GM12878 (cell line): ENCODE data around the gene C16orf74. TPM values are rescaled to one million over a fixed set of nuclear protein-coding genes. Genes with fewer than 3 reads are reported as not detected.

ENCODE experiments used
- ATAC-seq: fragments of 200-7000 bp; cut with Tn5 transposase; 3 replicates; pipeline ENCODE4 v1.9.1; 2020; ENCODE audit warnings: mild to moderate bottlenecking, moderate library complexity
- BruUV-seq: library from RNA; stranded (reverse); fragments of 400-500 nt; replicated peaks from 2 replicates; lab custom pipeline; 2021; lab: Mats Ljungman, UMichigan
- CTCF ChIA-PET: fragments of 300-600 bp; sonication (Branson Sonifier 250); formaldehyde crosslinking; extraction: SDS; loops from one replicate; lab custom pipeline; 2021; ENCODE audit warnings: inconsistent platforms; lab: Yijun Ruan, JAX
- POLR2A ChIA-PET: fragments of 350-600 bp; formaldehyde crosslinking; extraction: SDS; loops from one replicate; lab custom pipeline; 2021; ENCODE audit warnings: inconsistent platforms; lab: Charles Lee
- RAD21 ChIA-PET: fragments of 300-600 bp; sonication (Branson Sonifier 250); formaldehyde crosslinking; loops from one replicate; lab custom pipeline; 2023; ENCODE audit warnings: antibody characterized with exemption; ENCODE audit not compliant: unreplicated experiment; lab: Charles Lee
- SMC1A ChIA-PET: fragments of 300-600 bp; sonication (Branson Sonifier 250); formaldehyde crosslinking; loops from one replicate; lab custom pipeline; 2023; ENCODE audit not compliant: unreplicated experiment, uncharacterized antibody; lab: Charles Lee
- DNase-seq: peaks from one replicate; pipeline ENCODE4 v3.0.0-alpha.2; 2011; ENCODE audit warnings: low read depth, low spot score
- FAIRE-seq: peaks from 3 replicates; lab custom pipeline; 2011; peaks lifted over from hg19 to GRCh38; lab: Jason Lieb, UNC
- H2AFZ ChIP-seq: 2 replicates; pipeline ENCODE4 v1.6.0; 2011; ENCODE audit warnings: low read depth, low read length, control low read depth; ENCODE audit not compliant: control insufficient read depth
- H3K27ac ChIP-seq: 2 replicates; pipeline ENCODE4 v1.5.1; 2011; ENCODE audit warnings: control low read depth; ENCODE audit not compliant: control insufficient read depth, insufficient read depth
- H3K27me3 ChIP-seq, 2 experiments: replicated peaks in 1 of 2; 2 replicates each; pipeline versions ENCODE4 v1.6.0 to v1.6.1; 2011; ENCODE audit warnings: low read length in 1 of 2; ENCODE audit not compliant: control insufficient read depth in 2 of 2, insufficient read depth in 2 of 2
- H3K36me3 ChIP-seq, 2 experiments: 2 replicates each; pipeline ENCODE4 v1.5.1; 2011; ENCODE audit warnings: low read length in 1 of 2; ENCODE audit not compliant: control insufficient read depth in 2 of 2, insufficient read depth in 2 of 2
- H3K4me1 ChIP-seq: 2 replicates; pipeline ENCODE4 v1.6.1; 2011; ENCODE audit warnings: mild to moderate bottlenecking, low read length, moderate library complexity, mixed read lengths; ENCODE audit not compliant: control insufficient read depth, insufficient read depth
- H3K4me2 ChIP-seq: 2 replicates; pipeline ENCODE4 v1.6.0; 2011; ENCODE audit warnings: control low read depth; ENCODE audit not compliant: control insufficient read depth, insufficient read depth
- H3K4me3 ChIP-seq: fragments of 200-600 bp; sonication (generic); 2 replicates; pipeline ENCODE4 v1.5.1; 2016
- H3K79me2 ChIP-seq: 2 replicates; pipeline ENCODE4 v1.6.0; 2011; ENCODE audit warnings: low read length; ENCODE audit not compliant: control insufficient read depth, insufficient read depth
- H3K9ac ChIP-seq: 2 replicates; pipeline ENCODE4 v1.8.0; 2011; ENCODE audit warnings: low read length, control low read depth, mixed read lengths; ENCODE audit not compliant: control insufficient read depth, insufficient read depth
- H3K9me3 ChIP-seq: replicated peaks from 3 replicates; pipeline ENCODE4 v1.5.1; 2011; ENCODE audit warnings: mild to moderate bottlenecking, low read length; ENCODE audit not compliant: control insufficient read depth, insufficient read depth
- H4K20me1 ChIP-seq: 2 replicates; pipeline ENCODE4 v1.6.0; 2011; ENCODE audit not compliant: control insufficient read depth, insufficient read depth
- CHD1 ChIP-seq: IDR thresholded peaks from 2 replicates; pipeline ENCODE4 v1.6.1; 2012; ENCODE audit warnings: low read depth, low read length, improper control_type of control experiment
- CHD2 ChIP-seq: IDR thresholded peaks from 2 replicates; pipeline ENCODE4 v1.6.1; 2011; ENCODE audit warnings: low read depth, low read length, improper control_type of control experiment, borderline replicate concordance
- EZH2 ChIP-seq: IDR thresholded peaks from 2 replicates; pipeline ENCODE4 v1.6.1; 2012; ENCODE audit warnings: low read depth, mild to moderate bottlenecking, control low read depth, inconsistent platforms, low read length, borderline replicate concordance; ENCODE audit not compliant: control insufficient read depth
- IKZF1 ChIP-seq: fragments of 450-650 bp; conservative IDR thresholded peaks from 2 replicates; pipeline ENCODE4 v1.6.1; 2017; ENCODE audit warnings: antibody characterized with exemption, mild to moderate bottlenecking
- KAT2A ChIP-seq: conservative IDR thresholded peaks from 2 replicates; pipeline ENCODE4 v1.6.1; 2011; ENCODE audit warnings: low read depth, low read length; ENCODE audit not compliant: control insufficient read depth
- KDM1A ChIP-seq: fragments of 200-600 bp; sonication (generic); IDR thresholded peaks from 2 replicates; pipeline ENCODE4 v1.6.1; 2016; ENCODE audit warnings: borderline replicate concordance
- MXI1 ChIP-seq: fragments of 150-350 bp; IDR thresholded peaks from 2 replicates; pipeline ENCODE4 v1.6.1; 2011; ENCODE audit warnings: low read depth, mild to moderate bottlenecking, inconsistent platforms, low read length, improper control_type of control experiment
- NR2F1 ChIP-seq: fragments of 450-650 bp; conservative IDR thresholded peaks from 2 replicates; pipeline ENCODE4 v1.6.1; 2017; ENCODE audit warnings: mild to moderate bottlenecking
- PAX5 ChIP-seq: IDR thresholded peaks from 2 replicates; pipeline ENCODE4 v1.6.1; 2011; ENCODE audit warnings: low read depth, low read length, borderline replicate concordance
- RAD21 ChIP-seq: IDR thresholded peaks from 2 replicates; pipeline ENCODE4 v1.6.1; 2011; ENCODE audit warnings: mild to moderate bottlenecking, low read depth, low read length, moderate library complexity; ENCODE audit not compliant: insufficient read depth
- RUNX3 ChIP-seq: IDR thresholded peaks from 2 replicates; pipeline ENCODE4 v1.6.1; 2012; ENCODE audit warnings: low read length, inconsistent platforms
- SMC3 ChIP-seq: IDR thresholded peaks from 2 replicates; pipeline ENCODE4 v1.6.1; 2011; ENCODE audit warnings: low read length, improper control_type of control experiment, borderline replicate concordance
- WRNIP1 ChIP-seq: IDR thresholded peaks from 2 replicates; pipeline ENCODE4 v1.6.1; 2011; ENCODE audit warnings: low read depth, low read length, improper control_type of control experiment, borderline replicate concordance
- WGBS: methylation state at CpG from one replicate; pipeline ENCODE4 v1.1.6; 2016; ENCODE audit warnings: low lambda C conversion rate; ENCODE audit not compliant: insufficient replicate concordance, insufficient coverage; ENCODE audit errors: missing lambda C conversion rate; 5-methylcytosine and 5-hydroxymethylcytosine counted together
- in situ Hi-C: fragments of 300-500 bp; cut with MboI; formaldehyde crosslinking; loops from 9 replicates; pipeline ENCODE4 v1.14.3; 2018; ENCODE audit warnings: mixed read lengths
- intact Hi-C: fragments of 100-400 bp; cut with micrococcal nuclease; formaldehyde crosslinking; loops from one replicate; pipeline ENCODE4 v1.14.2; 2022; ENCODE audit not compliant: unreplicated experiment
- polyA plus RNA-seq, 11 experiments: library from polyadenylated mRNA; depleted of rRNA in 4 of 11; unstranded in 6 of 11; stranded (reverse) in 5 of 11; fragments of >200 nt; fragmentation: Nextera tagmentation in 4 of 11; fragmentation: Illumina TruSeq in 1 of 11; extraction: Ambion mirVana in 4 of 11; extraction: Trizol in 1 of 11; gene quantifications; 1 replicate in 1 of 11; 2 replicates in 10 of 11; pipeline versions ENCODE4 v1.2.1 to v1.2.3, GENCODE V29; 2011 to 2016; ENCODE audit warnings: inconsistent platforms in 2 of 11, missing spikeins in 2 of 11, low read depth in 1 of 11
- total RNA-seq, 4 experiments: library from RNA; depleted of rRNA in 3 of 4; stranded (reverse); fragments of >200 nt in 3 of 4; fragmentation: Illumina TruSeq in 1 of 4; extraction: Trizol in 1 of 4; gene quantifications; 2 replicates each; pipeline versions ENCODE4 v1.2.1 to v1.2.3, GENCODE V29; 2013 to 2021
- TF ChIP-seq, protein P1 (sequence below), 3 experiments: IDR thresholded peaks in 2 of 3; conservative IDR thresholded peaks in 1 of 3; 2 replicates each; pipeline ENCODE4 v1.5.1; 2011; ENCODE audit warnings: low read depth in 3 of 3, low read length in 3 of 3, mild to moderate bottlenecking in 3 of 3, control low read depth in 2 of 3, moderate library complexity in 2 of 3, inconsistent platforms in 1 of 3, mixed read lengths in 1 of 3; ENCODE audit not compliant: control insufficient read depth in 2 of 3, insufficient read depth in 1 of 3; ENCODE audit errors: extremely low read depth in 1 of 3

The C16orf74 gene
- total and polyA plus RNA-seq, 10 of the 15 experiments (the other 5 are each of a cell fraction or from before 2014, with no cell fraction given), result 0.23 to 20.1 (median 6.8) TPM

- no peak for TF ChIP-seq NR2F1
Measured at GRCh38 chr16:85780281-85780680, 29.4 kb upstream of the C16orf74 start (continued).

- no peak for DNase-seq
- no peak overlapping the region for H2AFZ ChIP-seq
- ChIA-PET SMC1A (interaction anchor here (0.5 kb wide), 1 partner anchor 1244 kb away, joined by 3 read pairs; no protein-coding TSS in a partner anchor), RAD21 (no interaction called here), POLR2A (no interaction called here), CTCF (no interaction called here)
- H4K20me1 ChIP-seq, result no peaks in the 10 kb centered on the region
- H3K79me2 ChIP-seq, result no peaks in the 10 kb centered on the region
- no peak for ATAC-seq
- no TSS peak for BruUV-seq
- FAIRE-seq, result no peak
- in situ Hi-C loops (no loop called here), intact Hi-C loops (no loop called here)
- peaks cover 13 to 18% of the 10 kb centered on the region in 2 experiments; a peak in 3 of 4 replicates for H3K36me3 ChIP-seq
- TF ChIP-seq SMC3 (no peak), IKZF1 (no peak), RUNX3 (no peak), MXI1 (no peak), CHD2 (no peak), EZH2 (no peak), RAD21 (no peak), CHD1 (no peak), KAT2A (no peak), PAX5 (no peak), WRNIP1 (no peak), KDM1A (no peak)
- TF ChIP-seq, protein P1, sequence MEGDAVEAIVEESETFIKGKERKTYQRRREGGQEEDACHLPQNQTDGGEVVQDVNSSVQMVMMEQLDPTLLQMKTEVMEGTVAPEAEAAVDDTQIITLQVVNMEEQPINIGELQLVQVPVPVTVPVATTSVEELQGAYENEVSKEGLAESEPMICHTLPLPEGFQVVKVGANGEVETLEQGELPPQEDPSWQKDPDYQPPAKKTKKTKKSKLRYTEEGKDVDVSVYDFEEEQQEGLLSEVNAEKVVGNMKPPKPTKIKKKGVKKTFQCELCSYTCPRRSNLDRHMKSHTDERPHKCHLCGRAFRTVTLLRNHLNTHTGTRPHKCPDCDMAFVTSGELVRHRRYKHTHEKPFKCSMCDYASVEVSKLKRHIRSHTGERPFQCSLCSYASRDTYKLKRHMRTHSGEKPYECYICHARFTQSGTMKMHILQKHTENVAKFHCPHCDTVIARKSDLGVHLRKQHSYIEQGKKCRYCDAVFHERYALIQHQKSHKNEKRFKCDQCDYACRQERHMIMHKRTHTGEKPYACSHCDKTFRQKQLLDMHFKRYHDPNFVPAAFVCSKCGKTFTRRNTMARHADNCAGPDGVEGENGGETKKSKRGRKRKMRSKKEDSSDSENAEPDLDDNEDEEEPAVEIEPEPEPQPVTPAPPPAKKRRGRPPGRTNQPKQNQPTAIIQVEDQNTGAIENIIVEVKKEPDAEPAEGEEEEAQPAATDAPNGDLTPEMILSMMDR (IDR thresholded peaks at IDR 0.05 in 2 of 3, conservative IDR thresholded peaks at IDR 0.05 in 1 of 3; ENCODE audit: control insufficient read depth in 2 of 3, extremely low read depth in 1 of 3, insufficient read depth in 1 of 3, low read depth in 3 of 3, low read length in 3 of 3), result no peak
- H3K4me3 ChIP-seq, result no peak overlapping the region
- H3K4me1 ChIP-seq, result no peaks in the 10 kb centered on the region
- no peak overlapping the region for H3K4me2 ChIP-seq
- no peak overlapping the region for H3K27ac ChIP-seq
- H3K27me3 ChIP-seq, result no peaks in the 10 kb centered on the region
- H3K9me3 ChIP-seq, result no peaks in the 10 kb centered on the region
- H3K9ac ChIP-seq, result no peak overlapping the region
- 50% methylated on average over 12 of the region's 12 CpGs for WGBS
Measured at GRCh38 chr16:85778873-85779272, 28.0 kb upstream of the C16orf74 start.
